ENCODE measurements around the gene PGAM5.
"Not testable (repeated sequence)": the region's sequence is repeated elsewhere in the genome, so short reads cannot be mapped to it uniquely, and the experiment has no call there.

GRCh38 chr12:132753670-132754069, 43.0 kb downstream of the PGAM5 start:
- not testable (repeated sequence) for TF ChIP-seq EP300, CTCF, POLR2A (IDR thresholded peaks at IDR 0.05)
